Measurements from ENCODE around the gene APP.

Gene APP

DNA sequence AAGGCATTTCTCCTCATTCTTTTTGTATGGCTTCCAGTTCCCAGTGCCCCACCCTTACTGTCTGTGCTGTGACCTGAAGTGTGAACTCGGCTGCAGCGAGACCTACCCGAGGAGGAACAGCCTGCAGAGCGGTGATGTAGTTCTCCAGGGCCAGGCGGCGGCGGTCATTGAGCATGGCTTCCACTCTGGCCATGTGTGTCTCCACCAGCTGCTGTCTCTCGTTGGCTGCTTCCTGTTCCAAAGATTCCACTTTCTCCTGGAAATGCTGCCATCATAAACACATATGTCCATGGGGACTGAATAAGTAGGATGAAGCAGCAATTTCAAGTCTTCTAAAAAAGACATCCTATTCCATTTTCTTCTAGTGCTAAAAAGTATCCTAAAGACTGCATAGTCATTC lies 195.6 kb downstream of the APP start:
- TF ChIP-seq, protein P1, sequence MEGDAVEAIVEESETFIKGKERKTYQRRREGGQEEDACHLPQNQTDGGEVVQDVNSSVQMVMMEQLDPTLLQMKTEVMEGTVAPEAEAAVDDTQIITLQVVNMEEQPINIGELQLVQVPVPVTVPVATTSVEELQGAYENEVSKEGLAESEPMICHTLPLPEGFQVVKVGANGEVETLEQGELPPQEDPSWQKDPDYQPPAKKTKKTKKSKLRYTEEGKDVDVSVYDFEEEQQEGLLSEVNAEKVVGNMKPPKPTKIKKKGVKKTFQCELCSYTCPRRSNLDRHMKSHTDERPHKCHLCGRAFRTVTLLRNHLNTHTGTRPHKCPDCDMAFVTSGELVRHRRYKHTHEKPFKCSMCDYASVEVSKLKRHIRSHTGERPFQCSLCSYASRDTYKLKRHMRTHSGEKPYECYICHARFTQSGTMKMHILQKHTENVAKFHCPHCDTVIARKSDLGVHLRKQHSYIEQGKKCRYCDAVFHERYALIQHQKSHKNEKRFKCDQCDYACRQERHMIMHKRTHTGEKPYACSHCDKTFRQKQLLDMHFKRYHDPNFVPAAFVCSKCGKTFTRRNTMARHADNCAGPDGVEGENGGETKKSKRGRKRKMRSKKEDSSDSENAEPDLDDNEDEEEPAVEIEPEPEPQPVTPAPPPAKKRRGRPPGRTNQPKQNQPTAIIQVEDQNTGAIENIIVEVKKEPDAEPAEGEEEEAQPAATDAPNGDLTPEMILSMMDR (IDR thresholded peaks at IDR 0.05; ENCODE audit: insufficient read depth, missing control alignments): no peak
- DNase-seq (ENCODE audit: insufficient read length, low spot score) (no peak), FAIRE-seq (no peak)

- TF ChIP-seq, protein P1 (IDR thresholded peaks at IDR 0.05; ENCODE audit: insufficient read depth, missing control alignments): no peak
- FAIRE-seq (no peak), DNase-seq (ENCODE audit: insufficient read length, low spot score) (no peak)
These were observed 200.2 kb downstream of the APP start for GRCh38 chr21:25970254-25970930.

DNA sequence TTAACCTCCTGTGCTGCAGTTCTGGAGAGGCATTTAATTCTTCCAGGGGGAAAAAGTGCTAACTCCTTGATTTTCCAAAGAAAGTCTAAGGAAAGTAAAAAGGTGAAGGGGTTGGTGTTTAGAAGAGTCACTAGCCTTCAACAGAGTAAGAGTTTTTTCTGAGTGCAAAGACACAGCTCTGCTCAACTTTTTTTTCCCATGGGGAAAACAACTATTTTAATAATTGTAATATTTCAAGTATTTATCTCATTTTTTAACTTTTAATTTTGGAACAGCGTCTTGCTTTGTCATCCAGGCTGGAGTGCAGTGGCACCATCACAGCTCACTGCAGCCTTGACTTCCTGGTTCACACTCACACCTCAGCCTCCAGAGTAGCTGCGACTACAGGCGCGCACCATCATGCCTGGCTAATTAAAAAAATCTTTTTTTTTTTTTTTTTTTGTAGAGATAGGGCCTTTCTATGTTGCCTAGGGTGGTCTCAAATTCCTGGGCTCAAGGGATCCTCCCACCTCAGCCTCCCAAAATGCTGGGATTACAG lies 202.6 kb downstream of the APP start:
- TF ChIP-seq, protein P1 (IDR thresholded peaks at IDR 0.05; ENCODE audit: insufficient read depth, missing control alignments): no peak
- DNase-seq (ENCODE audit: insufficient read length, low spot score) (no peak), FAIRE-seq (no peak)

GRCh38 chr21:25967181-25967900 lies 203.2 kb downstream of the APP start:
- FAIRE-seq: no peak
- TF ChIP-seq, protein P1 (IDR thresholded peaks at IDR 0.05; ENCODE audit: insufficient read depth, missing control alignments): no peak
- DNase-seq (ENCODE audit: insufficient read length, low spot score): no peak

GRCh38 chr21:25965951-25966707 lies 204.4 kb downstream of the APP start:
- DNase-seq (ENCODE audit: insufficient read length, low spot score) (no peak), FAIRE-seq (no peak)
- TF ChIP-seq, protein P1 (IDR thresholded peaks at IDR 0.05; ENCODE audit: insufficient read depth, missing control alignments): no peak

DNA sequence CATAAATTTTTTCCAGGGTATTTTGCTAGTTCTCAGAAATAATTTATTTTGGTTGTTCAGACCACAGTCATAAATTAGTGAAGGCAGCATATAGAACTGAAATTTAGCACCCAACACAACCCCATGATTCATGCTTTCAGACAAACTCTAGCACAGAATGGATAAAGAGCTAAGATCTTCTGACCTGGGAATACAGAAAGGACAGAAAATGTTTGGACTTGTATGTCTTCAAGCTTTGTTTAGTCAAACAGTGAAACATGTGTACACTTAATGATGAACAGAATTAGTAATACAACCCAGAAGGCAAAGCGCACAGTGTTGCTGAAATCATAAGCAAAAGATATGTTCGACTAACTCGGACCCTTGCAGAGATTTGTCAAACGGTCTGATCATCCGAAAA lies 205.6 kb downstream of the APP start:
- FAIRE-seq (no peak), DNase-seq (ENCODE audit: insufficient read length, low spot score) (no peak)
- TF ChIP-seq, protein P1 (IDR thresholded peaks at IDR 0.05; ENCODE audit: insufficient read depth, missing control alignments): no peak

Measured in D721Med (cell line).